DOHH2 (cell line): Measurements from ENCODE around the gene POU2F3.

Source experiments
- CTCF ChIP-seq: fragments of 200-600 bp; sonication (generic); IDR thresholded peaks from one replicate; pipeline ENCODE4 v1.5.1; 2014; ENCODE audit warnings: antibody characterized with exemption, mild to moderate bottlenecking, low read depth, low read length; ENCODE audit not compliant: poor library complexity, severe bottlenecking
- EZH2phosphoT487 ChIP-seq: fragments of 200-600 bp; sonication (generic); IDR thresholded peaks from 2 replicates; pipeline ENCODE4 v1.6.1; 2017; ENCODE audit warnings: borderline replicate concordance, mild to moderate bottlenecking, antibody characterized with exemption, low read length, moderate library complexity, mixed read lengths

- TF ChIP-seq CTCF, result no peak
- TF ChIP-seq EZH2phosphoT487, result no peak
Observed at GRCh38 chr11:120290956-120291355, 51.0 kb downstream of the POU2F3 start.
